ENCODE measurements around the gene RPP30. TPM values are rescaled to one million over a fixed set of nuclear protein-coding genes. Genes with fewer than 3 reads are reported as not detected.

The RPP30 gene
- total RNA-seq, 1 donor from 2014 or later, result 26.5 TPM

DNA sequence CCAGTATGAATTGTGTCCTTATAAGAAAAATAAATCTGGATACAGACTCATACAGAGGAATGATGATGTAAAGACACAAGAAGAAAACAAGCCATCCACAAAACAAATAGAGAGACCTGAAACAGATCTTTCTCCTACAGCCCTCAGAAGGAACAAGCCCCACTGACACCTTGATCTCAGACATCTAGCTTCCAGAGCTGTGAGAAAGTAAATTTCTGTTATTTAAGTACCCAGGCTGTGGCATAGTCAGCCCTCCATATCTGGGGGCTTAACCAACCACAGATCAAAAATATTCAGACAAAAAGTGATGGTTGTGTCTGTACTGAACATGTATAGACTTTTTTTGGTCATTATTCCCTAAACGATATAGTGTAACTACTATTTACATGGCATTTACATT is 73.0 kb downstream of the RPP30 start:
- DNase-seq (ENCODE audit: low read depth), result no peak

DNA sequence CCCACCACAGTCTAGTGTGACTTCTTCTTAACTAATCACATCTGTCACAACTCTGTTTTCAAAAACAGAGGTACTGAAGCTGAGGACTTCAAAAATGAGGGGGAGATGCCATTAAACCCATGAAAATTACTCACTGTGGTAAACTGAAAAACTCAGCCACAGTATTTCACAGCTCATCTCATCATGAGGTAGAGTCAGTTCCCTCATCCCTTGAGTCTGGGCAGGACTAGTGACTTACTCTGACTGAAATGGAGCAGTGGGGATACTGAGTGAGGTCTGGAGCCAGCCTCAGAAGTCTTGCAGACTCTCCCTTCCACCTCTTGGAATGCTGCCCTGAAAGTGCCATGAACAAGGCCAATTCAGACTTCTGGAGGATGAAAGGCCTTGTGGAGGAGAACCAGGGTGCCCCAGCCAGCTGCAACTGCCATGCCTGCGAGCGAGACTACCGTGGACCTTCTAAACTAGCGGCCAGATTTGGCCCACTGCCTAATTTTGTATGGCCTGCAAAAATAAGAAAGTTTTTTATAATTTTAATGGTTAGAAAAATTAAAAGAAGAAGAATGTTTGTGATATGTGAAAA is 73.8 kb downstream of the RPP30 start:
- DNase-seq (ENCODE audit: low read depth), result no peak

DNA sequence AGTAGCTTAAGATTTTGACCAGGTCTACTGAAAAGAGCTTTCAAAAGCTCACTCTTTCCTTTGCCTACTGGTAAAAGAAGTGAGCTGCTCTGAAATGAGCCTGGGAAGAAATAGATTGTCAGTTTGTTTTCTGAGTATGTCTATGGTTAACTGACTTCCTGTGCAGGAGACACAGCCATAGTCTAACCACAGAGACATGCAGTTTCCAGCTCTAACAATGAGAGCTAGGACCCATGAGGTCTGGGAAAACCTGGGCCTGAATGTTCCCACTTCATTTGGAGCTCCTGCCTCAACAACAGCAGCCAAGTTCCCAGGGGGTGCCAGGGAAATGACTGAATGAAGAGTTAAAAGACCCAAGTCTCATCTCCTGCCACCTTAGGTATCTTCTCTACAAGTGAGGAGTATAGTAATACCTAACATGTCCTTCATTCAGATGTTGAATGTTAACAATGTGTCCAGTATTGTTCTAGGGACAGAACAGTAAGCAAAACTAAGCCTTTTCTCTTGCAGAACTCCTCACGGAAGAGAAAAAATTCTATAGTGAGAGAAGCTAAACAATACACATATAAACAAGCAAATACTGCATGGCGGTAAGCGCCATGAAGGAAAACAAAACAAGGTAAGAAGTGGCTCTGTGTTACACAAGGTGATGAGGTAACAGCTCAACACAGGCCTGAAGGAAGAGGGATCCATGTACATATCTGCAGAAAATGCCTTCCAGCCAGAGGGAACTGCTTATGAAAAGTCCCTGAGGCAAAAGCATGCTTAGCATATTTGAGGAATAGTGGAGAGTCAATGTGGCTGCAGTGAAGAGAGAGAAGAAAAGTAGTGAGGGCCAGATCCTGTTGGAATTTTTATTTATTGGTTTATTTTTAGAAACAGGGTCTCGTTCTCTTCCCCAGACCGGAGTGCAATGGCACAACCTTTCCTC is 75.5 kb downstream of the RPP30 start:
- peak; percentile 71 for DNase-seq (ENCODE audit: low read depth)

Other genes with a start within 250 kb of the RPP30 start
- 0.10 TPM in 1 of 2 replicates, not detected in the other for gene HTR7, start 13.9 kb upstream of the RPP30 start, total RNA-seq
- 12.6 and 123 TPM in 2 replicates for gene ANKRD1, start 49.1 kb downstream of the RPP30 start, total RNA-seq